ENCODE data around the gene ENTPD2.

The ENTPD2 gene

GRCh38 chr9:137053944-137054931 is at the start of gene ENTPD2:
Gene ENTPD2, minus strand, starts transcription at chr9:137054061. Its CDS starts 64 bp downstream, at chr9:137053997.
- DNase-seq (ENCODE audit: low read depth) = no peak

DNA sequence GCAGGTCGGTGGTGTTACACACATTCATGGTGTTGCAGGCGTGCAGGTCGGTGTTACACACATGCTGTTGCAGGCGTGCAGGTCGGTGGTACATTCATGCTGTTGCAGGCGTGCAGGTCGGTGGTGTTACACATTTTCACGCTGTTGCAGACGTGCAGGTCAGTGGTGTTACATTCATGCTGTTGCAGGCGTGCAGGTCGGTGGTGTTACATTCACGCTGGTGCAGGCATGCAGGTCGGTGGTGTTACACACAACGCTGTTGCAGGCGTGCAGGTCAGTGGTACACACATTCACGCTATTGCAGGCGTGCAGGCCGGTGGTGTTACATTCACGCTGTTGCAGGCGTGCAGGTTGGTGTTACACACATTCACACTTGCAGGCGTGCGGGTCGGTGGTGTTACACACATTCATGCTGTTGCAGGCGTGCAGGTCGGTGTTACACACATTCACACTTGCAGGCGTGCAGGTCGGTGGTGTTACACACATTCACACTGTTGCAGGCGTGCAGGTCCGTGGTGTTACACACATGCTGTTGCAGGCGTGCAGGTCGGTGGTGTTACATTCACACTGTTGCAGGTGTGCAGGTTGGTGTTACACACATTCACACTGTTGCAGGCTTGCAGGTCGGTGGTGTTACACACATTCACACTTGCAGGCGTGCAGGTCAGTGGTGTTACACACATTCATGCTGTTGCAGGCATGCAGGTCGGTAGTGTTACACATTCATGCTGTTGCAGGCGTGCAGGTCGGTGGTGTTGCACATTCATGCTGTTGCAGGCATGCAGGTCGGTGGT is 49.5 kb upstream of the ENTPD2 start:
- DNase-seq (ENCODE audit: low read depth) = no peak

DNA sequence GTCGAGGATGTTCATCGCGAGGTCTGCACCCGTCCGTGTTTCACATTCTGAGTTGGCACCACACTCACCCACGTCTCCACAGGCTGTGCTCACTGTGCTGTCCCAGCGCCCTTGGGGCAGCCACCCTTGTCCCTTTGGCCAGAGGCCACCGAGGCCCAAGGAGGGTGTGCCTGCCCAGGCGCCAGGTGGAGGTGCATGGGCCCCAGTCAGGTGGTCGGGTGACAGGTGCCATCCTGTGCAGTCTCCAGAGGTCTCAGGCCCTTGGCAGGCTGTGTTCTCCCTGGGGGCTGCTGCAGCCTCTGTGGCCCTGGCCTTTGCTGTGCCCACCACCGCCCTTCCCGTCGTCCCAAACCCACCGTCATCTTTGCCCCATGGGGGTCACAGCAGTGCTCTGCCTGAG is 45.4 kb upstream of the ENTPD2 start:
- no peak for DNase-seq (ENCODE audit: low read depth)

- no peak for DNase-seq (ENCODE audit: low read depth)
These were observed 44.1 kb upstream of the ENTPD2 start for GRCh38 chr9:137097761-137098462.

GRCh38 chr9:137096785-137097546 is 43.1 kb upstream of the ENTPD2 start:
- DNase-seq (ENCODE audit: low read depth) = no peak

DNA sequence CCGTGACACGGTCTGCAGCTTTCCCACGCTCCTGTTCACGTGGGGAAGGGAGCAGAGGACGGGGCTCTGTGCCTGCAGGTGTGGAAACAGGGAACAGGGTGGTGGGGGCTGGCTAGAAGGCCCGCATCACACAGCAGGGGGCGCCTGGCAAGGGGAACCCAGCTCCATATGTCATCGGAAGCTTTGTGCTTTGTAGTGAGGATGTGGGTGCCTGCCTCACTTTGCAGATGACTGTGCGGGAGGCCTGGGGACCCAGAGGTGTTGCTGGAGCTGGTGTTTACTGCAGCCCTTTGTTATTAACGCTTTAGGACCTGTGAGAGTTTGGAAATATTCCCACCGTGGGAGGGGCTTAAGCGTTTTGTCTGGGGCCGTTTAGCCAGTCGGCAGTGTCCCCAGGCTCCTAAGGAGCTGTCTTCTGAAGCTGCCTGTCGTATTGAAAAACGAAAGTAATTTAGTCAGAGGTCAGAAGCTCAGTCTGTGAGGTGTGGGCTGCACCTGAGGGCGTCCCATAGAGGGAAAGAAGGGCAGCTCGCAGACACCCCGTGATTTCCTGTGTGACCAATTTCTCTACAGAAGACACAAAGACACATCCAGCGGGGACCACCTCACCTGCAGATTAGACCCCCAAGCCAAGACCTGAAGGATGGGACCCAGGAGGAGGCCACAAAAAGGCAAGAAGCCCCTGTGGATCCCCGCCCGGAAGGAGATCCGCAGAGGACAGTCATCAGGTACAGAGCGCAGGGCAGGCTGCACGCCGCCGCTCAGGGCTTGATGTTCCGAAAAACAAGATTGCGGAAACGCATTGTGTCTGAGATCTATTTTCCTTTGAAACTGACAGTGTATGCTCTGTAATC is 42.0 kb upstream of the ENTPD2 start:
- DNase-seq (ENCODE audit: low read depth) = no peak

DNA sequence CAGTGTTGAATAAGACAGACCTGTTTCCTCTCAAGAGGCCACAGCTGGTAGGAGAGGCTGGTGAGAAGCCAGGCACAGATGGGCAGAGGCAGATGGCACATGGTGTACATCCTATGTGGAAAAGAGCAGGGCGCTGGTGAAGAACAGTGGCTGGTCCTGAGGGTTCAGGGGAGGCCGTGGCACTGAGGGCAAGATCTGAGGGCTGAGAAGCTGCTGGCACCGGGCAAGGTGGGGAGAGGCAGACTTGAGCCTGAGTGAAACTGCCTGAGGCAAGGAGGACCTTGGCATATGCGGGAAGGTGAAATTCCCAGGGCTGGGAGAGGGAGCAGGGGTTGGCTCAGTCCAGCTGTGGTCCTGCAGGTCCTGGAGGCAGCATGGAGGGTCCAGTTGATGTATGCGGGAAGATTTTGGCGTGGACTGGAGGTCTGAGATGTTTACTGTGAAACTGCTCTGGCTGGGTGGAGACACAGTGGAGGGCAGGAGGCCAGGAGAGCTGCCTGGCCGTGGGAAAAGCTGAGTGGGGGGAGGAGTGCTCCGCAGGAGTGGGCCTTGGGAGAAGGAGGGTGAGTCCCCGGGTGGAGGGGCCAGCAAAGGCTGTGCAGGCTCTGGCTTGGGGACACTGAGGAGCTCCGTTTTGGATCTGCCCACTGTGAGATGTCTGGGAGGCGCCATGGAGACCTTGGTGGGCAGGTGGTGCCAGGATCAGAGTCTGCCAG is 35.5 kb upstream of the ENTPD2 start:
- DNase-seq (ENCODE audit: low read depth) = no peak

- no peak for DNase-seq (ENCODE audit: low read depth)
These were observed 34.3 kb upstream of the ENTPD2 start for GRCh38 chr9:137088121-137088520.

DNA sequence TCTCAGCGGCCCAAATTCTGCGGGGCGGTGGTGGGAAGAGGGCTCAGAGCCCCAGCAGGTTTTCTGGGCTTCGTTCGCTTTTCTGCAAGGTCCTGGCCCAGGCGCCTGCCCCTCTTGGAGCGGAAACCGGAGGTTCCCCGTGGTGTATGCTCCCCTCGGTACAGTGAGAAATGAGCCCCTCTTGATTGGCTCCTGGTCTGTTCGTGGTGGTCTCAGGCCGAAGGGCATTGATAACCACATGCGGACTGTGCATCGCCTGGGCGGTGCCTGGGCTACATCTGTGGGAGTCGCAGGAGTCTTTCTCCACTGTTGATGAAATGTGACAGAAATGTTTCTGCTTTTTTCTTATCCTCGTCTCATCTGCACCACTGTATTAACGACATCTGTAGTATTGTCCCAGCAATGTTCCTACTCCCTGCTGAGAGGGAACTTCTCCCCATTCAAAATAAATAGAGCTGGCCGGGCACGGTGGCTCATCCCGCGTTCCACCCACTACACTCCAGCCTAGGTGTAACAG is 33.6 kb upstream of the ENTPD2 start:
- DNase-seq (ENCODE audit: low read depth) = no peak

GRCh38 chr9:137086531-137087408 is 32.9 kb upstream of the ENTPD2 start, which contains the start of gene MAN1B1:
Gene MAN1B1, plus strand, starts transcription at chr9:137086985. Its CDS starts 15 bp downstream, at chr9:137087000.
- peak; percentile 97 for DNase-seq (ENCODE audit: low read depth)

- peak; percentile 18 for DNase-seq (ENCODE audit: low read depth)
These were observed 32.2 kb upstream of the ENTPD2 start for GRCh38 chr9:137085920-137086530.

DNA sequence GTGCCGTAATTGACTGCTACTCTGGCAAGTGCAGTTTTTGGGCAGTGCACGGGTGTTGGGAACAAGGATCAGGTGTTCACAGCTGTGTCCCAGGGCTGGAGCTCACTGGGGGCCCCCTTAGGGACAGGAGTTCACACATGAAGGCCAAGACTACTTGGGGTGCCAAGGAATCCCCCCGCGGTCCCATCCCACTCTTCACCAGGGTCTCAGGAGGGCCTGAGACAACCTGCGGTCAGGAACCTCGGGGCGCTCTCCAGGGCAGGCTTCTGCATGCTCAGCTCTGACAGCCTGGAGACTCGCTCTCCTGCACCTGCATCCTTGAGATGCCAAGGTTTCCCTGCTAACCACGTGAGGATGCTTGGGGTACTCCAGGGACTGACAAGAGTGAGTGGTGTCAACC is 30.7 kb upstream of the ENTPD2 start:
- DNase-seq (ENCODE audit: low read depth) = no peak

DNA sequence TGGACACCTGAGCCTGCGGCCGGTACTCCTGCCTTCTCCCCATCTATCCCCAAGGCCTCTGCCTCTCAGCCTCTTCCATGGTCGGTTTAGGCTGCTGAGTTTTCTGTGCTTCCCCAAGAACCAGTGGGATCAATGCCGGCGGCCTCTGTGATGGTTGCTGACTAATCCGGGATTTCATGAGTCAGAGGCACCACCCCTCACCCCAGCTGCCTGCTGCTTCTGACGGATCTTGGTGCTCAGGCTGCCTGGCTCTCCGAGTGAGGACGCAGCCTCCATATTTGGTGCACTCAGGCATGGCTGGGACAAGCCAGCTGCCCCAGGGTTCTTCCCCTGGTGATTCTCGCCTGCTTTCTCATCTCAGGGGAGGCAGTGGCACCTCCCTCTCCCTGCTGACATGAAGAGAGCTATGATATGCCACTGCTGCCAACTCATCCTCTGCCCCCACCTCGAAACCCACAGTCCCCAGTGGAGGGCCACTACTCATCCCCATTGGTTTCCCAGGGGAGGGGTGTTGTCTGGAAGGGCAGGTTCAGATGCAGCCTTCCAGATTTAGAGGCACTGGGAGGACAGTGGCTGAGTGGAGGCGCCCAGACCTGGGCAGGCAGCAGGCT is 29.6 kb upstream of the ENTPD2 start:
- peak; percentile 92 for DNase-seq (ENCODE audit: low read depth)

GRCh38 chr9:137082925-137083290 is 29.0 kb upstream of the ENTPD2 start:
- DNase-seq (ENCODE audit: low read depth) = no peak

DNA sequence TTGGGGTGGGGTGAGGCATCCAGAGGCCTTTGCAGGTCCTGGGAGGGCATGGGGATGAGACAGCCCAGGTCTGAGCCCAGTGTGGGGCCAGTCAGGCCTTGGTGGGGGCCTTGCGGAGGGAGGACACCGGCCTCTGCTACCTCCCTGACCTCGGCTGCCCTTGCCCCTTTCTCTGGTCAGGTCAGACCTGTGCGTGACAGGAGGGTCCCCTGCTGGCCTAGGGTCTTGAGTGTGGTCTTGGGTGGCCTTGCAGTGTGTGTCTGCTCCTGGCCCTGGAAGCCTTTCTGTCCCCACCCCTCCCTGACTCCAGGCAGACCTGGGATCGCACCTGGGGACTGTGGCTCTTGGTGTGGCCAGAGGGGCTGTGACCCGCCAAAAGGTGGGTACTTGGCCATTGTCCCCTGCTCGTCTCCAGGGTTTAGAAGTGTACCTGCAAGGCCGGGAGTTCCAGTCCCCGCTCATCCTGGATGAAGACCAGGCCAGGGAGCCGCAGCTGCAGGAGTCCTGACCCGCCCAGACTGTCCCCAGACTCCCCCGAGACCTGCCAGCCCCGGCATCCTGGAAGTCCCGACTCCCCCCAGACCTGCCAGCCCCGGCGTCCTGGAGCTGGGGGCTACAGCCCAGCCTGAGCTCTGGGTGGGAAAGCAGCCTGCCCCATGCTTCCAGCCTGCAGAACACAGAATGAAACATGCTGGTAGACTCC is 28.5 kb upstream of the ENTPD2 start:
- no peak for DNase-seq (ENCODE audit: low read depth)

DNA sequence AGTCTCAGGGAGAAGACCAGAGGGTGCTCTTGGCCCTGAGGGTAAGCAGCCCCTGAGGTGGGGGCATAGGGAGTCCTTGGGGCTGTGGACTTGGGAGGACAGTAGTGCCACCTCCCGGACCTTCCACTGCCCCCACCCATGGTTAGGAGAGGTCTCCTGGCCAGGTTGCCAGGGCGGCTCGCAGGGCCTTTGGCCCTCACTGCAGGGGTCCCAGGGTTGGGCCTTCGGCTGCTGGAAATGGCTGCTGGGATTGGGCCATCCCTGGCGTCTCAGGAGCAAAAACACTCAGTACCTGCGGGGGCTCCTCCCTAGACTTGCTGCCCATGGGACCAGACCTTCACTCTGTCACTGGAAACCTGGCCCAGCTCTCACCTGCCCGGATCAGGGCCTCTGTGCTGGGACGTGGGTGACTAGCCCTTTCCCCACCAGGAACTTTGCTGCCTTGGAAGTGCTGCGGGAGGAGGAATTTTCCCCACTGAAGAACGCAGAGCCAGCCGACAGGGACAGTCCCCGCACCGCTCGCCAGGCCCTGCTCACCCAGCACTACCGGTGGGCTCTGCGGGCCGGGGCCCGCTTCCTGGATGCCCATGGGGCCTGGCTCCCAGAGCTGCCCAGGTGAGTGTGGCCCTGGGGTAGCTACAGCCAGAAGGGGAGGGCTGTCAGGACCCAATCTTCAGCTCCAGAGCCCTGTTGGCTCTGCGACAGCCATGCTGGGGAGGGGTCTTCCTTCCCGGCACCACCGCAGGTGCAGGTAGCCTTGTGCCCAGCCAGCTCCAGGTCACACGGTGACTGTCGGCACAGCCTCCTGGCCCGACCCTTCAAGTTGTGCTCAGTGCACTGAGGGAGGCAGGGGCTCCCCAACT is 26.6 kb upstream of the ENTPD2 start:
- no peak for DNase-seq (ENCODE audit: low read depth)

Measured in amniotic epithelial cell (primary cell).